ENCODE results near the gene DNAJC5G. TPM values are rescaled to one million over a fixed set of nuclear protein-coding genes. Genes with fewer than 3 reads are reported as not detected.

DNAJC5G gene
- total and polyA plus RNA-seq, 2 of the 13 experiments (the other 11 are each of a cell fraction or from before 2014, with no cell fraction given): 0.05 TPM; not detected in 1

- TF ChIP-seq ZBTB40 (IDR thresholded peaks at IDR 0.05) (peak; percentile 46; the same call in 1 of the 2 replicates), ZBTB40 (CRISPR knock-in tag; IDR thresholded peaks at IDR 0.05) (peak; percentile 84), ZNF879 (CRISPR knock-in tag; IDR thresholded peaks at IDR 0.05) (no peak), MED8 (CRISPR knock-in tag; IDR thresholded peaks at IDR 0.05; ENCODE audit: insufficient replicate concordance) (peak; percentile 83), ZNF749 (CRISPR knock-in tag; IDR thresholded peaks at IDR 0.05; ENCODE audit: borderline replicate concordance) (peak; percentile 80), SOX6 (IDR thresholded peaks at IDR 0.05) (no peak), SOX6 (CRISPR knock-in tag; IDR thresholded peaks at IDR 0.05) (peak; percentile 65), ZNF264 (CRISPR knock-in tag; IDR thresholded peaks at IDR 0.05) (no peak; the same call in 1 of the 2 replicates), ZNF687 (CRISPR knock-in tag; IDR thresholded peaks at IDR 0.05) (peak; percentile 98), RFXAP (CRISPR knock-in tag; IDR thresholded peaks at IDR 0.05; ENCODE audit: borderline replicate concordance) (peak; percentile 88; the same call in 1 of the 2 replicates), FLYWCH1 (CRISPR knock-in tag; IDR thresholded peaks at IDR 0.05) (no peak), TERF1 (CRISPR knock-in tag; IDR thresholded peaks at IDR 0.05) (no peak), BCL3 (CRISPR knock-in tag; IDR thresholded peaks at IDR 0.05) (no peak)
These were observed 47.7 kb downstream of the DNAJC5G start, which contains the start of gene MPV17 (continued) for GRCh38 chr2:27322766-27323595.
